K562 (cell line): ENCODE data around the gene LAMTOR4. TPM values are rescaled to one million over a fixed set of nuclear protein-coding genes. Genes with fewer than 3 reads are reported as not detected.
A peak's percentile ranks its signal among the peaks of the same experiment; 100 is the strongest.

Experiments
- AFF1 ChIP-seq, 2 experiments: fragments of 450-650 bp; IDR thresholded peaks; 2 replicates each; pipeline ENCODE4 v1.6.1; 2018; ENCODE audit warnings: mild to moderate bottlenecking in 2 of 2, low read depth in 1 of 2; ENCODE audit not compliant: partially characterized antibody in 2 of 2
- ARID1B ChIP-seq: fragments of 450-650 bp; IDR thresholded peaks from 2 replicates; pipeline ENCODE4 v1.6.1; 2016; ENCODE audit warnings: antibody characterized with exemption, mild to moderate bottlenecking, inconsistent platforms
- ATF4 ChIP-seq: fragments of 450-650 bp; formaldehyde crosslinking; IDR thresholded peaks from 2 replicates; pipeline ENCODE4 v1.4.0; 2022; ENCODE audit warnings: mild to moderate bottlenecking, moderate library complexity
- ERF ChIP-seq: fragments of 450-650 bp; formaldehyde crosslinking; IDR thresholded peaks from 2 replicates; pipeline ENCODE4 v1.4.0; 2020; ENCODE audit warnings: mild to moderate bottlenecking, mixed read lengths
- FOXP1 ChIP-seq: sonication (generic); formaldehyde crosslinking; IDR thresholded peaks from 2 replicates; pipeline ENCODE4 v1.8.0; 2022; ENCODE audit warnings: mild to moderate bottlenecking, missing genetic modification reagents
- HIVEP1 ChIP-seq: fragments of 250-450 bp; sonication (Bioruptor Pico); IDR thresholded peaks from 2 replicates; pipeline ENCODE4 v1.4.0; 2020; ENCODE audit warnings: mild to moderate bottlenecking
- MAFG ChIP-seq: fragments of 450-650 bp; conservative IDR thresholded peaks from 2 replicates; pipeline ENCODE4 v1.6.1; 2016; ENCODE audit warnings: missing genetic modification characterization, missing compliant biosample characterization
- MBD2 ChIP-seq: sonication (generic); IDR thresholded peaks from 2 replicates; pipeline ENCODE4 v1.6.1; 2016; ENCODE audit warnings: low read depth, borderline replicate concordance
- MECOM ChIP-seq: fragments of 250-450 bp; sonication (Bioruptor Pico); IDR thresholded peaks from 2 replicates; pipeline ENCODE4 v1.8.0; 2022; ENCODE audit warnings: inconsistent platforms
- MIER1 ChIP-seq: fragments of 450-650 bp; IDR thresholded peaks from 2 replicates; pipeline ENCODE4 v1.6.1; 2016; ENCODE audit warnings: antibody characterized with exemption, mild to moderate bottlenecking, low read depth
- NBN ChIP-seq: fragments of 450-650 bp; IDR thresholded peaks from 2 replicates; pipeline ENCODE4 v1.6.1; 2016; ENCODE audit warnings: low read depth, mild to moderate bottlenecking
- TARDBP ChIP-seq: fragments of 450-650 bp; IDR thresholded peaks from 2 replicates; pipeline ENCODE4 v1.6.1; 2016
- ZBTB33 ChIP-seq: sonication (generic); formaldehyde crosslinking; IDR thresholded peaks from 2 replicates; pipeline ENCODE4 v1.8.1; 2023; ENCODE audit warnings: mild to moderate bottlenecking, missing genetic modification reagents
- ZBTB7A ChIP-seq: IDR thresholded peaks from 2 replicates; pipeline ENCODE4 v1.6.1; 2011; ENCODE audit warnings: low read depth, mild to moderate bottlenecking, low read length, moderate library complexity, borderline replicate concordance; ENCODE audit not compliant: control insufficient read depth
- ZNF263 ChIP-seq: sonication (generic); formaldehyde crosslinking; IDR thresholded peaks from 2 replicates; pipeline ENCODE4 v1.8.0; 2022; ENCODE audit warnings: mild to moderate bottlenecking, missing genetic modification reagents, borderline replicate concordance
- ZNF583 ChIP-seq: fragments of 250-450 bp; sonication (Bioruptor Pico); IDR thresholded peaks from 2 replicates; pipeline ENCODE4 v1.4.0; 2020
- ZNF668 ChIP-seq: fragments of 250-450 bp; sonication (Bioruptor Pico); IDR thresholded peaks from 2 replicates; pipeline ENCODE4 v1.8.0; 2022; ENCODE audit warnings: mild to moderate bottlenecking, inconsistent platforms
- ZNF830 ChIP-seq: fragments of 250-450 bp; sonication (Bioruptor Pico); IDR thresholded peaks from 2 replicates; pipeline ENCODE4 v1.5.0; 2021; ENCODE audit warnings: mild to moderate bottlenecking
- polyA plus RNA-seq, 8 experiments: library from polyadenylated mRNA; depleted of rRNA in 4 of 8; stranded (reverse) in 5 of 8; unstranded in 3 of 8; fragments of >200 nt; fragmentation: Nextera tagmentation in 2 of 8; fragmentation: Illumina TruSeq in 1 of 8; extraction: Ambion mirVana in 2 of 8; extraction: Trizol in 1 of 8; gene quantifications; 2 replicates each; pipeline versions ENCODE4 v1.2.1 to v1.2.3, GENCODE V29; 2011 to 2014; ENCODE audit warnings: inconsistent platforms in 1 of 8, missing spikeins in 1 of 8
- total RNA-seq, 7 experiments: library from RNA; depleted of rRNA in 6 of 7; stranded (reverse); fragments of >200 nt in 6 of 7; fragmentation: Illumina TruSeq in 2 of 7; extraction: Trizol in 2 of 7; gene quantifications; 2 replicates each; pipeline versions ENCODE4 v1.2.1 to v1.2.3, GENCODE V29; 2011 to 2021; ENCODE audit warnings: low replicate concordance in 1 of 7
- TF ChIP-seq, protein P1 (sequence below): fragments of 250-450 bp; sonication (Bioruptor Pico); IDR thresholded peaks from 2 replicates; pipeline ENCODE4 v1.4.0; 2020; ENCODE audit warnings: mild to moderate bottlenecking, moderate library complexity

The LAMTOR4 gene
- total and polyA plus RNA-seq, 9 of the 15 experiments (the other 6 are each of a cell fraction or from before 2014, with no cell fraction given) = 79.6 to 314 (median 195) TPM

- TF ChIP-seq MBD2 = no peak
- TF ChIP-seq ZNF583 (CRISPR knock-in tag) = 0 out of 2 replicates have a peak, but pooled peaks have one; percentile 41
- TF ChIP-seq ZBTB7A = no peak
- peak; percentile 77 for TF ChIP-seq TARDBP
- peak; percentile 24; the same call in 1 of the 2 replicates for TF ChIP-seq ZBTB33
- 0 out of 2 replicates have a peak, but pooled peaks have one; percentile 42 for TF ChIP-seq ATF4 (CRISPR knock-in tag)
- TF ChIP-seq MIER1 = peak; percentile 41; the same call in 1 of the 2 replicates
- 0 out of 2 replicates have a peak, but pooled peaks have one; percentile 56 for TF ChIP-seq ERF
- TF ChIP-seq ZNF263 (CRISPR knock-in tag) = no peak
- TF ChIP-seq HIVEP1 (CRISPR knock-in tag) = peak; percentile 79
- peak in 1 of 2 experiments; percentile 64 for TF ChIP-seq AFF1 (IDR thresholded peaks at IDR 0.05; ENCODE audit: low read depth in 1 of 2, partially characterized antibody in 2 of 2)
- TF ChIP-seq, protein P1, sequence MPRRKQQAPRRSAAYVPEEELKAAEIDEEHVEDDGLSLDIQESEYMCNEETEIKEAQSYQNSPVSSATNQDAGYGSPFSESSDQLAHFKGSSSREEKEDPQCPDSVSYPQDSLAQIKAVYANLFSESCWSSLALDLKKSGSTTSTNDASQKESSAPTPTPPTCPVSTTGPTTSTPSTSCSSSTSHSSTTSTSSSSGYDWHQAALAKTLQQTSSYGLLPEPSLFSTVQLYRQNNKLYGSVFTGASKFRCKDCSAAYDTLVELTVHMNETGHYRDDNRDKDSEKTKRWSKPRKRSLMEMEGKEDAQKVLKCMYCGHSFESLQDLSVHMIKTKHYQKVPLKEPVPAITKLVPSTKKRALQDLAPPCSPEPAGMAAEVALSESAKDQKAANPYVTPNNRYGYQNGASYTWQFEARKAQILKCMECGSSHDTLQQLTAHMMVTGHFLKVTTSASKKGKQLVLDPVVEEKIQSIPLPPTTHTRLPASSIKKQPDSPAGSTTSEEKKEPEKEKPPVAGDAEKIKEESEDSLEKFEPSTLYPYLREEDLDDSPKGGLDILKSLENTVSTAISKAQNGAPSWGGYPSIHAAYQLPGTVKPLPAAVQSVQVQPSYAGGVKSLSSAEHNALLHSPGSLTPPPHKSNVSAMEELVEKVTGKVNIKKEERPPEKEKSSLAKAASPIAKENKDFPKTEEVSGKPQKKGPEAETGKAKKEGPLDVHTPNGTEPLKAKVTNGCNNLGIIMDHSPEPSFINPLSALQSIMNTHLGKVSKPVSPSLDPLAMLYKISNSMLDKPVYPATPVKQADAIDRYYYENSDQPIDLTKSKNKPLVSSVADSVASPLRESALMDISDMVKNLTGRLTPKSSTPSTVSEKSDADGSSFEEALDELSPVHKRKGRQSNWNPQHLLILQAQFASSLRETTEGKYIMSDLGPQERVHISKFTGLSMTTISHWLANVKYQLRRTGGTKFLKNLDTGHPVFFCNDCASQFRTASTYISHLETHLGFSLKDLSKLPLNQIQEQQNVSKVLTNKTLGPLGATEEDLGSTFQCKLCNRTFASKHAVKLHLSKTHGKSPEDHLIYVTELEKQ (CRISPR knock-in tag) = 0 out of 2 replicates have a peak, but pooled peaks have one; percentile 31
- peak; percentile 31; the same call in 1 of the 2 replicates for TF ChIP-seq MECOM (CRISPR knock-in tag)
- TF ChIP-seq MAFG (tag) = no peak
- peak; percentile 57; the same call in 1 of the 2 replicates for TF ChIP-seq ZNF830 (CRISPR knock-in tag)
- no peak for TF ChIP-seq FOXP1 (CRISPR knock-in tag)
- TF ChIP-seq ARID1B = peak; percentile 8; the same call in 1 of the 2 replicates
- 0 out of 2 replicates have a peak, but pooled peaks have one; percentile 42 for TF ChIP-seq ZNF668 (CRISPR knock-in tag)
- 0 out of 2 replicates have a peak, but pooled peaks have one; percentile 40 for TF ChIP-seq NBN
Observed at GRCh38 chr7:100148225-100148558, 526 bp upstream of the LAMTOR4 start (continued).
